Glutamatergic neuron (in vitro differentiated cells): ENCODE measurements around the gene TMEM167B. TPM values are rescaled to one million over a fixed set of nuclear protein-coding genes. Genes with fewer than 3 reads are reported as not detected.

Source experiments
- DNase-seq: peaks from one replicate; pipeline ENCODE4 v3.0.0; 2022
- H3K27ac Mint-ChIP-seq: one replicate; pipeline ENCODE4 v1.8.0; 2020; ENCODE audit warnings: mild to moderate bottlenecking, mixed read lengths, inconsistent platforms; ENCODE audit not compliant: unreplicated experiment
- H3K27me3 Mint-ChIP-seq: one replicate; pipeline ENCODE4 v1.8.0; 2020; ENCODE audit warnings: mild to moderate bottlenecking, moderate library complexity, mixed read lengths, inconsistent platforms; ENCODE audit not compliant: unreplicated experiment
- H3K36me3 Mint-ChIP-seq: one replicate; pipeline ENCODE4 v1.8.0; 2020; ENCODE audit warnings: mild to moderate bottlenecking, mixed read lengths, inconsistent platforms; ENCODE audit not compliant: unreplicated experiment
- H3K4me1 Mint-ChIP-seq: one replicate; pipeline ENCODE4 v1.8.0; 2020; ENCODE audit warnings: mild to moderate bottlenecking, low read depth, mixed read lengths, inconsistent platforms; ENCODE audit not compliant: unreplicated experiment
- H3K4me3 Mint-ChIP-seq: one replicate; pipeline ENCODE4 v1.8.0; 2020; ENCODE audit warnings: mild to moderate bottlenecking, mixed read lengths, inconsistent platforms; ENCODE audit not compliant: unreplicated experiment
- H3K9me3 Mint-ChIP-seq: one replicate; pipeline ENCODE4 v1.8.0; 2020; ENCODE audit warnings: mild to moderate bottlenecking, moderate library complexity, mixed read lengths, inconsistent platforms; ENCODE audit not compliant: unreplicated experiment
- total RNA-seq: library from RNA; stranded (reverse); fragmentation: NEBNext Ultra II Directional; extraction: Animal tissue kit (Norgen Biotek cat#: 25700); gene quantifications from one replicate; pipeline ENCODE4 v1.2.1, GENCODE V29; 2021; ENCODE audit not compliant: unreplicated experiment
- TF ChIP-seq, protein P1 (sequence below): fragments of 200-600 bp; sonication (generic); IDR thresholded peaks from one replicate; pipeline ENCODE4 v1.5.0; 2021; ENCODE audit not compliant: partially characterized antibody, unreplicated experiment

TMEM167B gene
- total RNA-seq, 1 donor from 2014 or later = 30.8 TPM

DNA sequence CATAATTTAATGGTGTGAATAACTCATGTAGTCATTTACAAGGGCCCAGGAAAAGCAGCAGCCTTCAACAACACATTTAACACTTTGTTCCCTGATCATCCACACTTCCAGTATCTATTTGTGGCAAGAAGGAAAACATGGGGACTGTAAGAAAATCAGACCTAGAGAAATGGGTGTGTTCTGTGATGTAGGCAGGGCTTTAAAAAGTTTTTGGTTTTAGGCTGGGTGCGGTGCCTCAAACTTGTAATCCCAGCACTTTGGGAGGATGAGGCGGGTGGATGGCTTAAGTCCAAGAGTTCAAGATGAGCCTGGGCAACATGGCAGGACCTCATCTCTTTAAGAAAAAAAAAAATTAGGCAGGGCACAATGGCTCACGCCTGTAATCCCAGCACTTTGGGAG, 34.5 kb upstream of the TMEM167B start:
- no peak overlapping the region for H3K27ac Mint-ChIP-seq
- no peak for DNase-seq
- H3K4me1 Mint-ChIP-seq = no peaks in the 10 kb centered on the region
- peaks cover 3% of the 10 kb centered on the region for H3K27me3 Mint-ChIP-seq
- TF ChIP-seq, protein P1, sequence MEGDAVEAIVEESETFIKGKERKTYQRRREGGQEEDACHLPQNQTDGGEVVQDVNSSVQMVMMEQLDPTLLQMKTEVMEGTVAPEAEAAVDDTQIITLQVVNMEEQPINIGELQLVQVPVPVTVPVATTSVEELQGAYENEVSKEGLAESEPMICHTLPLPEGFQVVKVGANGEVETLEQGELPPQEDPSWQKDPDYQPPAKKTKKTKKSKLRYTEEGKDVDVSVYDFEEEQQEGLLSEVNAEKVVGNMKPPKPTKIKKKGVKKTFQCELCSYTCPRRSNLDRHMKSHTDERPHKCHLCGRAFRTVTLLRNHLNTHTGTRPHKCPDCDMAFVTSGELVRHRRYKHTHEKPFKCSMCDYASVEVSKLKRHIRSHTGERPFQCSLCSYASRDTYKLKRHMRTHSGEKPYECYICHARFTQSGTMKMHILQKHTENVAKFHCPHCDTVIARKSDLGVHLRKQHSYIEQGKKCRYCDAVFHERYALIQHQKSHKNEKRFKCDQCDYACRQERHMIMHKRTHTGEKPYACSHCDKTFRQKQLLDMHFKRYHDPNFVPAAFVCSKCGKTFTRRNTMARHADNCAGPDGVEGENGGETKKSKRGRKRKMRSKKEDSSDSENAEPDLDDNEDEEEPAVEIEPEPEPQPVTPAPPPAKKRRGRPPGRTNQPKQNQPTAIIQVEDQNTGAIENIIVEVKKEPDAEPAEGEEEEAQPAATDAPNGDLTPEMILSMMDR = no peak
- no peaks in the 10 kb centered on the region for H3K9me3 Mint-ChIP-seq
- no peak overlapping the region for H3K4me3 Mint-ChIP-seq
- H3K36me3 Mint-ChIP-seq = no peaks in the 10 kb centered on the region

DNA sequence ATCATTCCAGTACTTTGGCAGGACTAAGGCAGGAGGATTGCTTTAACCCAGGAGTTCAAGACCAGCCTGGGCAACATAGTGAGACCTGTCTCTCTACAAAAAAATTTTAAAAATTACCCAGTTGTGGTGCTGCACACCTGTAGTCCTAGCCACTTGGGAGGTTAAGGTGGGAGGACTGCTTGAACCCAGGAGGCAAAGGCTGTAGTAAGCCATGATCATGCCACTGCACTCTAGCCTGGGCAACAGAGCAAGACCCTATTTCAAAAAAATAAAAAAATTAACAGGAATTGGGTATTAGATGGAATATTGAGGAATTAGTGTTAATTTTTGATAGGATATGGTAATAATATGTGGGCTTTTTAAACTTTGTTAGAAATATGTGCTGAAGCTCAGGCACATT, 31.5 kb upstream of the TMEM167B start:
- peaks cover 3% of the 10 kb centered on the region for H3K27me3 Mint-ChIP-seq
- no peaks in the 10 kb centered on the region for H3K36me3 Mint-ChIP-seq
- no peak overlapping the region for H3K27ac Mint-ChIP-seq
- no peak for DNase-seq
- H3K9me3 Mint-ChIP-seq = no peaks in the 10 kb centered on the region
- no peak overlapping the region for H3K4me3 Mint-ChIP-seq
- TF ChIP-seq, protein P1 = no peak
- no peaks in the 10 kb centered on the region for H3K4me1 Mint-ChIP-seq

DNA sequence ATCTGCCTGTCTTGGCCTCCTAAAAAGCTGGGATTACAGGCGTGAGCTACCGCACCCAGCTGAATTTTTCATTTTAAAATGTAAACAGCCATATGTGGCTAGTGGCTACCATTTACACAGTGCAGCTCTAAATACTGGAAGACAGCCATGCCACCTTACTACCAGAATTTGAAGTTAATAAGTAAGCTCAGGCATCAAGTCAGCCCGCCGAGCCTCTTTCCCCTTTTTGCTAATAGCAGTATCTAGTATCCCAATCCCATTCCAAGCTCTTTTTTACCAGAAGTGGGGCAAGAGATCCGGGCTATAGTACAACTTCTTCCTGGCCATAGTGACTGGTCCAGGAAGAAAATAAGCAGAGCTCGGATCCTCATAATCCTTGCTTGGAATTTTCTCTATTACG, 29.9 kb upstream of the TMEM167B start:
- H3K36me3 Mint-ChIP-seq = no peaks in the 10 kb centered on the region
- H3K4me1 Mint-ChIP-seq = no peaks in the 10 kb centered on the region
- H3K4me3 Mint-ChIP-seq = no peak overlapping the region
- H3K9me3 Mint-ChIP-seq = no peaks in the 10 kb centered on the region
- no peak overlapping the region for H3K27ac Mint-ChIP-seq
- DNase-seq = no peak
- TF ChIP-seq, protein P1 = no peak
- H3K27me3 Mint-ChIP-seq = peaks cover 3% of the 10 kb centered on the region

DNA sequence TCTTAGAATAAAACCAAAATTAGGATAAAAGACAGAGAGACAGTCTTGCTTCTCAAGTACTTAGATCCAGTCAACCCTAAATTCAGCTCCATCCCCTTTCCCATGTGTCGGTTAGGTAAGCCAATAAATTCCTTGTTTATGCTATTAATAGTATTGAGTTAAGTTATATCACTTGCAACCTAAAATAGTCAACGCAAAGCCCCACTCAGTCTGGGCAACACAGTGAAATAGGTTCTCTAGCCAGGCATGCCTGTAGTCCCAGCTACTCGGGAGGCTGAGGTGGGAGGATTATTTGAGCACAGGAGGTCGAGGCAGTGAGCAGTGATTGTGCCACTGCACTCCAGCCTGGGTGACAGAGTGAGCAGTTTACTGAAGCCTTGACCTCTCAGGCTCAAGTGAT, 29.4 kb upstream of the TMEM167B start:
- Mint-ChIP-seq H3K4me1 (no peaks in the 10 kb centered on the region), H3K4me3 (no peak overlapping the region), H3K27me3 (peaks cover 3% of the 10 kb centered on the region), H3K36me3 (no peaks in the 10 kb centered on the region), H3K27ac (no peak overlapping the region), H3K9me3 (no peaks in the 10 kb centered on the region)
- no peak for DNase-seq
- TF ChIP-seq, protein P1 = no peak

DNA sequence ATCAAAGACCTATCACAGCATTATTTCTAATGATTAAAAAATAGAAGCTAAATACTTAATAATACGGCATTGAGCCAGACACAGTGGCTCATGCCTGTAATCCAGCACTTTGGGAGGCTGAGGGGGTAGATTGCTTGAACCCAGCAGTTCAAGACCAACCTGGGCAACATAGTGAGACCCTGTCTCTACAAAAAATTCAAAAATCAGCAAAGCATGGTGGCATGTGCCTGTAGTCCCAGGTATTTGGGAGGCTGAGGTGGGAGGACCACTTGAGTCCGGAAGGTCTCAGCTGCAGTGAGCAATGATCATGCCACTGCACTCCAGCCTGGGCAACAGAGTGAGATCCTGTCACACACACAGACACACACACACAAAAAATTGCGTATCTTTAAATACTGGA, 25.4 kb upstream of the TMEM167B start:
- no peaks in the 10 kb centered on the region for H3K36me3 Mint-ChIP-seq
- H3K4me1 Mint-ChIP-seq = no peaks in the 10 kb centered on the region
- H3K4me3 Mint-ChIP-seq = no peak overlapping the region
- H3K9me3 Mint-ChIP-seq = no peaks in the 10 kb centered on the region
- DNase-seq = no peak
- H3K27ac Mint-ChIP-seq = no peak overlapping the region
- no peaks in the 10 kb centered on the region for H3K27me3 Mint-ChIP-seq
- TF ChIP-seq, protein P1 = no peak
